Right renal pelvis (tissue), 4 donors: Measurements from ENCODE around the gene ZNF490. TPM values are rescaled to one million over a fixed set of nuclear protein-coding genes. Genes with fewer than 3 reads are reported as not detected.
"Not testable (repeated sequence)": the region's sequence is repeated elsewhere in the genome, so short reads cannot be mapped to it uniquely, and the experiment has no call there.

ENCODE experiments used
- DNase-seq, 4 donors: peaks; one replicate each; pipeline ENCODE4 v3.0.0-alpha.2; 2013; ENCODE audit warnings: low read depth in 4 of 4, low spot score in 3 of 4, missing footprints in 1 of 4
- polyA plus RNA-seq, 4 donors: library from polyadenylated mRNA; unstranded; fragments of 120-200 nt; gene quantifications; one replicate each; pipeline ENCODE4 v1.2.1, GENCODE V29; 2013; ENCODE audit not compliant: insufficient read length in 4 of 4

Gene ZNF490
- 1 to 10 TPM; 3.9 to 5.1 (median 4.9) TPM for polyA plus RNA-seq

DNA sequence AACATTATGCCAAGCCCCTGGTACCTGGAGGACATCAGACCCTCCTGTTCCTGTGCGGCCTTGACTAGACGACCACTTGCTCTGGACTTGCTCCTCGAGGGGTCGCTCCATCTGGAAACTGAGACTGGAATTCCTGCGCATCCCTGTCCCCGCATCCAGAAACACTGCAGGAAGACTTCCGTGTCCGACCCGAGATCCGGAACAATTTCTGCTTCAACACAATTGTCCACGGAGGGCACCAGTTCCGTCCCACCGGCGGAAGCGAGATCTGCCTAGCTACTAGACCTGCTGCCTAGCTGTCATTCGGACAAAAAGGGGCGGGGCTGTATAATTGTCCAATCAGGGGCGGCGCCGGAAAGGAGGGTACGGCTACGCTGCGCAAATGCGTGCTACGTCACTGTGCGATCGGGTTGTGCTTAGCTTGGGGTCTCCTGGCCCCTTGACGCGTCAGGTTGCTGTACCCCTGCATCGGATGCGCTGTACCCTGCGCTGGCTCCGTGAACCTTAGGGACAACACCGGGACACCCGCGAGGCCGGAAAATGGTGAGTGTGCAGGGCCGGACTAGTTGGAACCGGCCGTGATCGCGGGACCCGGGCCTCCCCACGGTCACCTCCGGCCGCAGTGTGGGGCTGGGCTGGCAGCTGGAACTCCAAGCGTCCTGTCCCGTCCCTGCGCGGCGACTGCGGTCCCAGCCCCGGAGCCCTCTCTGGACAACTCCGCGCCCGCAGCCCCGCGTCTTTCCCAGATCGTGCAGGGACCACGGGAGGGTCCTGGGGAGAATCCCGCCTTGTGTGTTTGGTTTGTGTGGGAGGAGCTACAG lies at the start of gene ZNF490, which contains the start of gene ZNF791:
Gene ZNF490, minus strand, starts transcription at position 274 of the 821 bp plus-strand sequence. Its CDS starts 133 bp downstream, at position 141.
Gene ZNF791, plus strand, starts transcription at position 381 of the 821 bp plus-strand sequence. Its CDS starts 160 bp downstream, at position 541.
- DNase-seq: peak; percentile 97

DNA sequence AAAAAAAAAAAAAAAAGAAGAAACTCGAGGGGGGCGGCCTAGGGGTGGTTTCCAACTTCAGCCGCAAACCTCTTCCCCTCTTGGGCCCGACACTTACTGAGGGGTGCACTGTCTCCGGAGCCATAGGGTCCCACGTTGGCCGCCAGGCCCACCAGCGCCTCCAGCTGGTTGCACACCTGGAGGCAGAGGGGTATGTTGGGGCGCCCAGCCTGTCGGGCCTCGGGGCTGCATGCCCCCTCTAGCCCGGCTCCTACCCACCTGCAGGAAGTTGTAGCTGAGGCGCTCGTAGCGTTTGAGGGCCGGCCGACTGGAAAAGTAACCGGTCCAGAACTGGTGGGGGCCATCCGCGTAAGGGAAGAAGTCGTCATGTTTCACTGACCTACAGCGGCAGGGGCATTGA lies 47.4 kb upstream of the ZNF490 start:
- no peak for DNase-seq

DNA sequence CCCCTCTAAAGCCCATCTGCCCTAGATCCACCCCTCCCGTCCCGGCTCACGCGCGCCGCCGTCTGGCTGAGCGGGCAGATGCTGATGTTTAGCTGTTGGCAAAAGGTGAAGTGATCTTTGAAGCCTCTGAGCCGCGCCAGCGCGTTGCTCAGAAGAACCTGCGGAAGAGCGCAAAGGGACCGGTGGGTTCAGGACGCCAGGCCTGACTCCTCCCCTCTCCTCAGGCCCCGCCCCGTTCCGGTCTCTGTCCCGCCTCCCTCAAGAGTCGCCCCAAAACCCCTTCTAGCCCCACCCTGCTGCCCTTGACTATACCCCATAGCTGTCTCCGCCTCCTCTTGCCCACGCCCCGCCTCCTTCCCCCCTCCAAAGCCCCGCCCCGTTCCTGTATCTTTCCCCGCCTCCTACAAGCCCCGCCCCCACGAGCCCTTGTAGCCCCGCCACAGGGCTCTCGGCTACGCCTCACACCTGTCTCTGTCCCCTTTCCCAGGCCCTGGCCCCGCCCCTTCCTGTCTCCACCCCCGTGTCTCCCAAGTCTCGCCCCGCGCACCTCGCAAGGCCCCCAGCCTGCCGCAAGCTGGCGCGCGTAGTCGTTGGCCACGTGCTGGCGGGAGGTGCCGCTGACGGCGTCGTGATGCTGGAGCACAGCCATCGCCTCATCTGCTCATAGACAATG lies 46.4 kb upstream of the ZNF490 start:
- no peak for DNase-seq

DNA sequence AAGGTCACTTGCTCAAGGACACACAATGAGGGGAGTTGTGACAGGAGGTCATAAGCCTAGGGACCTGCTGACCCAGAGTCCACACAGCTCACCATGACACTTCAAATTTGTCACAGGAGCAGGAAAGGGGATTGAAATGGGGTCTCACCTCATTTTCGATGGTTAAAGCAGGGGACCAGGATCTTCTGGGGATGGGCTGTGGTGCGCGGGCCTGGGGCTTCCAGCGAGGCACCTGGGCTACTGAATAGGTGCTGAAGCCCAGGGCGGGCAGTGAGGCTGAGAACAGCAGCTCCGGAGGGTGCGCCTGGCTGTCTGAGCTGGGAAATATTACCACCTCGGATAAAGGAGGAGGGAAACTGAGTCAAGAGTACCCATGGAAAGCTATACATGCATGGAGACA lies 44.9 kb upstream of the ZNF490 start:
- DNase-seq: no peak

DNA sequence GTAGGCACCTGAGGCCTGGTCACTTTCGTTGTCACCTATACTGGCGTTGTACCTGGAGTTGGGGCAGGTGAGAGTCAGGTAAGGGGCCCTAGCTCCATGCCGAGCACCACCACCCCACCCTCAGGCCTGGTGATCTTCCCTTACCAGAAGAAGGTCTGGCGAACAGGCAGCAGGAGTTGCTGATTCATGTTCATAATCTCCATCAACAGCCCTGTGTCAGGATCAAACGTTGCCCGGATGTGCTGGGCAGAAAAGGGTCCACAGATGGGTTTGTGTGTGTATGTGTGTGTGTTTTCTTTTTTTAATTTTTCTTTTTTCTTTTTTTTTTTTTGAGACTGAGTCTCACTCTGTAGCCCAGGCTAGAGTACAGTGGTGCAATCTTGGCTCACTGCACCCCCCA lies 41.6 kb upstream of the ZNF490 start:
- no peak for DNase-seq

DNA sequence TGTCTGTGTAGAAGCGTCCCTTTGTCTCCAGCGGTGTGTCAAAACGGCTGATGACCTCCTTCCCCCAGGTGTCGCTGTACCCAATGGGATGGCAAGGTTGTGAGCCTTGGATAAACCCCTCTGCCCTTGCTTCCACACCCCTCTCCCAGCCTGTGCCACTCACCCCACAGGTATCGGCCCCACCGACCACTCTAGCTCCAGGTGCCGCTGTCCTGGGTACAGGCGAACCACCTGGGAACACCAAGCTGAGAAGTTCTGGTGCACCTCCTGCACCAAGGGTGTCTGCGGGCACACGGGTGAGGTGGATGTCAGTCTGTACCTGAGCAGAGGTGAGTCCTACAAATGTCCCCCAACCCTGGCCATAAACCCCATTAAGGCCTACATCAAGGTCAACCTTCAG lies 39.3 kb upstream of the ZNF490 start:
- no peak for DNase-seq

DNA sequence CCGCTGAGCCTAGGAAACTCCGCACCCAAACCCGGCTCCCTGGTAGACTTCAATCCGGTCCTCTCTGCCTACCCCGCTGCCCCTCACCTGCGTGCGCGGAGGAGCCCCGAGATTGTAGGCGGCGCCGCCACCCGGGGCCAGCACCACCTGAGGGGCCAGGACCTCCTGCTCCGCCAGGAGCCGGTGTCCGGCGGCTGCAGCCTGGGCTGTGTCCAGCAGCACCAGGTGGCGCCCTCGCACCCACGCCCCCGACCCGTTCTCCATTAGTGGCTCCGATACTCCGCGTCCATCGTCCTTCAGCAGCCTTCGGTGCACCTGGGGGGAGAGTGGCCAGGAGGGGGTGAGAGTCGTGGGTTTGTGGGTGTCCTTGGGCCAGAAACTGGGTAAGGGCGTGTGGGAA lies 37.5 kb upstream of the ZNF490 start:
- DNase-seq: no peak

DNA sequence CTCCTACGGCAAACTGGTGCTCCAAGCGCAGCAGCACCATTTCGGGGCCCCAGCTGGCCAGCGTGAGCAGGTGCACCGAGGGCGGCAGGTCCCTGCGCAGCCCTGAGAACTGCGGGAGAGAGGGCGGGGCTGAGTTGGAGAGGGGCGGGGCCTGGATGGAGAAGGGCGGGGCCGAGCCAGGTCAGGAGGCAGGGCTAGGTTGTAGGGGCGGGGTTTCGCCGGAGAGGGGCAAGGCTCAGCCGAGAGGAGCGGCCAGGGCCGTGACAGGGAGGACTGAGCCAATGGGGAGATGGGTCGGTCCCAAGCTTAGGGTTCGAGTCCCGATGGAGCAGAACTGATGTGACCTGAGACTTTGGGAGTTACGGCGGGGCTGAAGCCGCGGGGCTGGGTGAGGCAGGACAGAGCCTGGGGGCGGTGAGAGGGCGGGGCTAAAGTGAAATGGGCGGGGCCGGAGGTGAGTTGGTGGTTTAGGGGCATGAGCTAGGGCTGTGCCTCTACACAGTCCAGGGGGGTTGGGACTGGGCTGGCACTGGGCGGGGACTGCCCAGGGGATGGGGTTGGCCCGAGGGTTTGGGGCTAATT lies 37.0 kb upstream of the ZNF490 start:
- no peak for DNase-seq

DNA sequence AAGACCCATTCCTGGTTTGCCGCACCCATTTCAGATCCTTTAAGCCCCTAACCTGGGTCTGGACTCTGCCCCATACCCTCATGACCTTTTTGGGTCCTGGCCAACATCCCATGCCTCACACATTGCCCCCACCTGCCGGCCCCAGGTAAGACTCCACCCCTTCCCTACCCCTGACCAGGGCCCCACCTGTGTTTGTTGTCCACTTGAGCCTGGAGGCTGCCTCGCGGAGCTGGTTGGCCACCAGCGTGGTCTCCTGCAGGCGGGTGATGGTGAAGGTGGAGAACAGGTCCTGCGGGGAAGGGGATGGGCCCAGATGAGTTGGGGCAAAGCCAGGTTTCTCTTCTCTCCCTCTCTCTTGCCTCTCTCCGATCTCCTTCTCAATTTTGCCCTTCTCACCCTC lies 36.4 kb upstream of the ZNF490 start:
- no peak for DNase-seq

DNA sequence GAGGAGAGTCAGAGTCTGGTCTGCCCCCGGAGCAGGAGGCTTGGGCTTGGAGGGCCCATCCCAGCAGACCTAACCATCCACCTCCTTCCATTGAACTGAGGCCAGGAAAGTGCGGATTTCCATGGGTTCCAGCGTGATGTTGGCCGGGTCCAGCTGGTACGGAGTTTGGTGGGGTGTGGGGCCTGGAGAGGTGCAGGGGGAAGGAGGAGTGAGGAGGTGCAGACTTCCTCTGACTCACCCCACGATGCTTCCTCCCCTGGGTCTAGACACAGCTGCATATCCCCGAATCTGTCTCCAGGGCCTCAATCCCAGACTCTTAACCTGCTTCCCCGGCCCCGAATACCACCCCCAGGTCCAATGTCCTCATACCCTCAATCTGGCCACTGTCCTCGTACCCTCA lies 35.9 kb upstream of the ZNF490 start:
- DNase-seq: no peak

DNA sequence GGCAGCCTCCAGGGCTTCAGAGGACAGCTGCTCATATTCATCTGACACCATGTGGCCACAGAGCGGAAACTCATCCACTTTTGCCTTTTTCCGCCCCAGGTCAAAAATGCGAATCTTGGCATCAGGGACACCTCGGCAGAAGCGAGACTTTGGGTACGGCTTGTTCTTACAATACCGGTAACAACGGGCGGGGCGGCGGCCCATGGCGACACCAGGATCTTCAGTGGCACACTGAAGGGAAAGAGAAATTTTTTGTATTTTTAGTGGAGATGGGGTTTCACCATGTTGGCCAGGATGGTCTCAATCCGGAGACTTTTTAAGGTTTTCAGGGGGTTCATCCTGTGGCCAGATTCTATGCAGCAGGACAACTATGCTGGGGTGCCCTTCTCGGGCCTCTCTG lies 33.1 kb upstream of the ZNF490 start:
- DNase-seq: not testable (repeated sequence)

DNA sequence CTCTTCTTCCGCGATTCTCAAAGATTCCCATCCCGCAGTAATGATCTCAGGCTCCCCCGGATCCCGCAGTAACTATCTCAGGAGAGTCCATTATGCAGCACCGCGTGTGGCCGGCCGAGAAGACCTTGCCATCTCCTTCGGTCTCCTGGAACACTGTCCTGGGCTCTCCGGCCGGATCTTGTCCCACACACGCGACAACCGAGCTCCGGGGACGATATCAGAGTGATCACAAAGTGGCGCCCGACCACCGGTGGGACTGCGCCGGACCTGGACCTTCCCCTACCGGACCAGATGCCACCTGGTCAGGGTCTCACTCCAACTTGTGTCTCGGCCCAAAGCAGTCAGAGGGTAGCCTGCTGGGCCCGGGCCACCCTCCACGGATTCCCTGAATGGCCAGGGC lies 31.9 kb upstream of the ZNF490 start:
- no peak for DNase-seq

DNA sequence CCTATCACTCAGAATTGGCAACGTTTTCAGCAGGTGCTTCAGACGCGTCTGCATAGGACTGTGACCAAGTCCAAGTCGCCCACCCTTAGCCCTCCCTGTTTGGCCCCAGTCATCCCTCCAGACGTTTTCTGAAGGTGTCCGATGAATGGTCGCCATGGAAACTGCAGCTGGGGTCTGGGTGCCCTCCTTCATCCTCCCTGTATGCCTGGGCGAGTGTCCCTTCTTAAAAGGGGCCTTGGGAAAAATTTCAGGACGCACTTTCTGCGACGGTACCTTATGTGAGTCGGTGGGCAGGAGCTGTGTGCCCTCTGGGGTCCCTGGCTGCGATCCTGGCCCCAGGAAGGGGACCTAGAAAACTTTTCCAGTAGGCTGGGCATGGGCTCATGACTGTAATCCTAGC lies 30.8 kb upstream of the ZNF490 start:
- DNase-seq: no peak

DNA sequence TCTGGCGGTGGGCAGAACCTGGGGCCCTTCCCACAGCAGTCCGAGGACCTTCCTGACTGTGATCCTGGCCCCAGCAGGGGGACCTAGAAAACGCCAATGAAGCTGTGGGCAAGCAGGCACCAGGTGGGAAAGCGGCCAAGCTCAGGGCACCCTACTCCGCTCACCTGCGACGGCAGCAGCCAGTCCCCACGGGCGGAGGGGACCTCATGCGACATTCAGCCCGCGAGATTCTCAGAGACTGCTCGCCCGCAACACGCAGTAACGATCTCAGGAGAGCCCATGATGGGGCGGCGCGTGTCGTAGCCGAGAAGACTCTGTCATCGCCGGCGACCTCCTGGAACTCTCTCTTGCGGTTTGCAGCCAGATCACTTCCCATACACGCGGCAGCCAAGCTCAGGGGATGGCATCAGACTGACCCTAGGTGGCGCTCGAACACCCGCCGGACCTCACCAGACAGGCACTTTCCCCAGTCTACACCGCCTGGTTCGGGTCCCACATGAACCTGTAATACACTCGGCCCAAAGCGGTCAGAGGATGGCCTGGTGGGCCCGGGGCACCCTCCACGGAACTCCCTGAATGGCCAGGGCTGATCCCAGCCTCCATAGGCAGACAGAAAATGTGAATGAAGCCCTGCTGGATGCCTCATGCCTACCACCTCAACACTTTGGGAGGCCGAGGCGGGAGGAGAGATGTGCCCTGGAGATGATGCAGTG lies 29.4 kb upstream of the ZNF490 start:
- DNase-seq: peak; percentile 50 to 65 (median 55)

DNA sequence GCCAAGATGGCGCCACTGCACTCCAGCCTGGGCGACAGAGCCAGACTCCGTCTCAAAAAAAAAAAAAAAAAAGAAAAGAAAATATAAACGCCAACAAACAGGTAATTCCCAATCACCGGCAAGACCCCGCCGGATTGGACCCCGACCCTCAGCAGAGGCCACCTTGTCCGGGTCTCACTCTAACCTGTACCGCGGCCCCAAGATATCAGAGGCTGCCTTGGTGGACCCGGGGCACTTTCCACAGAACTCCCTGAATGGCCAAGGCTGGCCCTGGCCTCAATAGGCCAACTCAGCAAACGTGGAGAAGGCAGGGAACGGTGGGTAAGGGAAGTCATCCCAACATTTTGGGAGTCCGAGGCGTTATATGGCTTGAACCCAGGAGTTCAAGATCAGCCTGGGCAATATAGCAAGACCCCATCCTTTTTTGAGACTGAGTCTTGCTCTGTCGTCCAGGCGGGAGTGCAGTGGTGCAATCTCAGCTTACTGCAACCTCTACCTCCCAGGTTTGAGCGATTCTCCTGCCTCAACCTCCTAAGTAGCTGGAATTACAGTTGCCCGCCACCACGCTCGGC lies 28.1 kb upstream of the ZNF490 start:
- no peak for DNase-seq

DNA sequence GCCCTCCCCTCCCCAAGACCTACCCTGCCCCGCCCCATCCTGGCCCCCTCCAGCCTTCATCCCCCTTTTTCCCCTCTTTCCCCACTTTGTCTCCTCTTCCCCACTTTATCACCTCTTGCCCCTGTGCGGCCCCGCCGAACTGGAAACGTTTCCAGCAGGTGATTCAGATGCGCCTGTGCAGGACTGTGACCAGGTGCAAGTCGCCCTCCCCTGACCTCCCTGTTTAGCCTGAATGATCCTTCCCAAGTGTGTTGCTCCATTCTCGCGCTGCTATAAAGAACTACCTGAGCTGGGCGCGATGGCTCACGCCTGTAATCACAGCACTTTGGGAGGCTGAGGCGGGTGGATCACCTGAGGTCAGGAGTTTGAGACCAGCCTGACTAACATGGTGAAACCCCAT lies 26.0 kb upstream of the ZNF490 start:
- DNase-seq: no peak

DNA sequence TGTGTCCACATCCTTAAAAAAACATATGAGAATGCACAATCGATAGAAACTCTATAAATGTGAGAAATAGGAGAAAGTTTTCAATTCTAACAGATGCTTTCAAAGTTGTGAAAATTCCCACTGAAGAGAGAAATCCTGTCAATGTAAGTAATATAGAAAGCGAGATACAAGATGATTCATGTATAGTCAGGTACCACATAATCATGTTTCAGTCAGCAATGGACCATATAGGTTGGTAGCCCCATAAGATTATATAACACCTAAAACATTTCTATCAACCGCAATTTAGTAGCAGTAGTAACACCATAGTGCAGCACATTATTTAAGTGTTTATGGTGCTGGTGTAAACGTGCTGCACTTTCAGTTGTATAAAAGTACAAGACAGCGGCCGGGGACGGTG lies 18.6 kb upstream of the ZNF490 start:
- DNase-seq: no peak

DNA sequence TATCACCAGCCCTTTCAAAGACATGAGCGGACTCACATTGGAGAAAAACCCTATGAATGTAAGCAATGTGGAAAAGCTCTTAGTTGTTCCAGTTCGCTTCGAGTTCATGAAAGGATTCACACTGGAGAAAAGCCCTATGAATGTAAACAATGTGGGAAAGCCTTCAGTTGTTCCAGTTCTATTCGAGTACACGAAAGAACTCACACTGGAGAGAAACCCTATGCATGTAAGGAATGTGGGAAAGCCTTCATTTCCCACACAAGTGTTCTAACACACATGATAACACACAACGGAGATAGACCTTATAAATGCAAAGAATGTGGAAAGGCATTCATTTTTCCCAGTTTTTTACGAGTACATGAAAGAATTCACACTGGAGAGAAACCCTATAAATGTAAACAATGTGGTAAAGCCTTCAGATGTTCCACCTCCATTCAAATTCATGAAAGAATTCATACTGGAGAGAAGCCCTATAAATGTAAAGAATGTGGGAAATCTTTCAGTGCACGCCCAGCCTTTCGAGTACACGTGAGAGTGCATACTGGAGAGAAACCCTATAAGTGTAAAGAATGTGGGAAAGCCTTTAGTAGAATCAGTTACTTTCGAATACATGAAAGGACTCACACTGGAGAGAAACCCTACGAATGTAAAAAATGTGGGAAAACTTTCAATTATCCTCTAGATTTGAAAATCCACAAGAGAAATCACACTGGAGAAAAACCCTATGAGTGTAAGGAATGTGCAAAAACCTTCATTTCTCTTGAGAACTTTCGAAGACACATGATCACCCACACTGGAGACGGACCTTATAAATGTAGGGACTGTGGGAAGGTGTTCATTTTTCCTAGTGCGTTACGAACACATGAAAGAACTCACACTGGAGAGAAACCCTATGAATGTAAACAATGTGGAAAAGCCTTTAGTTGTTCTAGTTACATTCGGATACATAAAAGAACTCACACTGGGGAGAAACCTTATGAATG lies 17.7 kb upstream of the ZNF490 start:
- no peak for DNase-seq

DNA sequence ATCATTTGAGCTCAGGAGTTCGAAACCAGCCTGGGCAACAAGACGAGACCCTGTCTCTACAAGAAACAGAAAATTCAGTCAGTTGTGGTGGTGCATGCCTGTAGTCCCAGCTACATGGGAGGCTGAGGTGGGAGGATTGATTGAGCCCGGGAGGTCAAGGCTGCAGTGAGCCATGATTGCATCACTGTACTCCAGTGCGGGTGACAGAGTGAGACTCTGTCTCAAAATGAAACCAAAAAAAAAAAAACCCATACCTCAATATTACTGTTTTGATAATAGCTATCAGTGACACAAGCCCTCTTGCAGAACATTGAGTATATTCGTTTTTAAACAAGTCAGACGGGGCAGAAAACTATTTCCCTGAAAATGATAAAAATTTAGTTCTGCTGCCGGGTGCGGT lies 16.3 kb upstream of the ZNF490 start:
- DNase-seq: no peak
